HCT116 (cell line): ENCODE data around the gene NTRK3.

ENCODE experiments used
- EGR1 ChIP-seq: IDR thresholded peaks from 2 replicates; pipeline ENCODE4 v1.6.1; 2012; ENCODE audit warnings: low read depth
- EZH2 ChIP-seq: fragments of 200-600 bp; sonication (generic); IDR thresholded peaks from 2 replicates; pipeline ENCODE4 v1.6.1; 2017; ENCODE audit warnings: antibody characterized with exemption, mixed run types
- JUND ChIP-seq: IDR thresholded peaks from 2 replicates; pipeline ENCODE4 v1.6.1; 2012
- SIN3A ChIP-seq: IDR thresholded peaks from 2 replicates; pipeline ENCODE4 v1.6.1; 2012; ENCODE audit warnings: low read depth
- TF ChIP-seq, protein P1 (sequence below), 3 experiments: fragments of 200-600 bp in 1 of 3; sonication (generic) in 1 of 3; IDR thresholded peaks in 2 of 3; conservative IDR thresholded peaks in 1 of 3; 2 replicates each; pipeline ENCODE4 v1.5.1; 2012 to 2017; ENCODE audit warnings: low read depth in 2 of 3, low read length in 2 of 3, antibody characterized with exemption in 1 of 3, borderline replicate concordance in 1 of 3, control low read depth in 1 of 3, mild to moderate bottlenecking in 1 of 3, mixed read lengths in 1 of 3, mixed run types in 1 of 3, moderate library complexity in 1 of 3; ENCODE audit not compliant: insufficient read depth in 1 of 3
- TF ChIP-seq, protein P2 (sequence below): IDR thresholded peaks from 2 replicates; pipeline ENCODE4 v1.6.1; 2012

DNA sequence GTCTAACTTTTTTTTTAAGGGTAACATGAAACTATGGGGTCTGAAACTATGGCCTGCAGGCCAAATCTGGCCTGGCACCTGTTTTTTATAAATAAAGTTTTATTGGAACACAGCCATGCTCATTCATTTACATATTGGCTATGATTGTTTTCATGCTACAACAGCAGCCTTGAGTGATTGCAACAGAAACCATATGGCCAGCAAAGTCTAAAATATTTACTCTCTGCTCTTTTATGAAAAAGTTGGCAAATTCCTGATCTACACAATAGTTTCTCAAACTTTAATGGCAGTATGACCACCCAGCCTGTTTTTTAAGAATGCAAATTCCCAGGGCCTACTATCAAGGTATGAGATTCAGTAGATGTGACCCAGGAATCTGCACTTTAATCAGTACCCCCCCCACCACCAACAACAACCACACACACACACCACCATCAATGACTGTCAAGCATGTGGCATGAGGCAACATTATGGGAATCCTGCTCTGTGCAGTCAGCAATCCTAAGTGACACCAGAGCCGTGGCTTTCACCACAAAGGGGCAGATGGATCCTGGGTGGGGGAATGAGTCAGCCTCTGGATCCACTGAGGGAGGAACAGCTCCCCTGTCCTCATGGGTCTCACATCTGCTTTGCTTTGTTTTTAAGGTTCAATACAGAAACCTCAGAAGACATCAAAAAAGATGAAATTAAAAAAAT is 142.8 kb downstream of the NTRK3 start:
- TF ChIP-seq, protein P1, sequence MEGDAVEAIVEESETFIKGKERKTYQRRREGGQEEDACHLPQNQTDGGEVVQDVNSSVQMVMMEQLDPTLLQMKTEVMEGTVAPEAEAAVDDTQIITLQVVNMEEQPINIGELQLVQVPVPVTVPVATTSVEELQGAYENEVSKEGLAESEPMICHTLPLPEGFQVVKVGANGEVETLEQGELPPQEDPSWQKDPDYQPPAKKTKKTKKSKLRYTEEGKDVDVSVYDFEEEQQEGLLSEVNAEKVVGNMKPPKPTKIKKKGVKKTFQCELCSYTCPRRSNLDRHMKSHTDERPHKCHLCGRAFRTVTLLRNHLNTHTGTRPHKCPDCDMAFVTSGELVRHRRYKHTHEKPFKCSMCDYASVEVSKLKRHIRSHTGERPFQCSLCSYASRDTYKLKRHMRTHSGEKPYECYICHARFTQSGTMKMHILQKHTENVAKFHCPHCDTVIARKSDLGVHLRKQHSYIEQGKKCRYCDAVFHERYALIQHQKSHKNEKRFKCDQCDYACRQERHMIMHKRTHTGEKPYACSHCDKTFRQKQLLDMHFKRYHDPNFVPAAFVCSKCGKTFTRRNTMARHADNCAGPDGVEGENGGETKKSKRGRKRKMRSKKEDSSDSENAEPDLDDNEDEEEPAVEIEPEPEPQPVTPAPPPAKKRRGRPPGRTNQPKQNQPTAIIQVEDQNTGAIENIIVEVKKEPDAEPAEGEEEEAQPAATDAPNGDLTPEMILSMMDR (IDR thresholded peaks at IDR 0.05 in 2 of 3, conservative IDR thresholded peaks at IDR 0.05 in 1 of 3; ENCODE audit: borderline replicate concordance in 1 of 3, insufficient read depth in 1 of 3, low read depth in 2 of 3, low read length in 2 of 3) = no peak
- TF ChIP-seq EZH2 (no peak), SIN3A (no peak), EGR1 (no peak), JUND (no peak)
- TF ChIP-seq, protein P2, sequence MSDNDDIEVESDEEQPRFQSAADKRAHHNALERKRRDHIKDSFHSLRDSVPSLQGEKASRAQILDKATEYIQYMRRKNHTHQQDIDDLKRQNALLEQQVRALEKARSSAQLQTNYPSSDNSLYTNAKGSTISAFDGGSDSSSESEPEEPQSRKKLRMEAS = no peak
